Superior temporal gyrus (tissue), 1 donor: Measurements from ENCODE around the gene ACSL4.
A peak's percentile ranks its signal among the peaks of the same experiment; 100 is the strongest.
"Not testable (repeated sequence)": the region's sequence is repeated elsewhere in the genome, so short reads cannot be mapped to it uniquely, and the experiment has no call there.

ENCODE experiments used
- DNase-seq: peaks from one replicate; pipeline ENCODE4 v3.0.0-alpha.2; 2016; ENCODE audit errors: extremely low spot score

The ACSL4 gene

GRCh38 chrX:109667986-109668385, 65.1 kb downstream of the ACSL4 start:
- DNase-seq: no peak

- DNase-seq: no peak
Observed at GRCh38 chrX:109660435-109661143, 72.5 kb downstream of the ACSL4 start.

- DNase-seq: no peak
Observed at GRCh38 chrX:109658391-109658790, 74.7 kb downstream of the ACSL4 start.

GRCh38 chrX:109657364-109657763, 75.7 kb downstream of the ACSL4 start:
- DNase-seq: not testable (repeated sequence)

GRCh38 chrX:109656774-109657173, 76.3 kb downstream of the ACSL4 start:
- DNase-seq: no peak

- no peak for DNase-seq
Observed at GRCh38 chrX:109655502-109656201, 77.4 kb downstream of the ACSL4 start.

- no peak for DNase-seq
Observed at GRCh38 chrX:109654516-109655109, 78.4 kb downstream of the ACSL4 start.

- DNase-seq: not testable (repeated sequence)
Observed at GRCh38 chrX:109644671-109645070, 88.4 kb downstream of the ACSL4 start.

GRCh38 chrX:109643687-109644086, 89.4 kb downstream of the ACSL4 start:
- DNase-seq: no peak

- no peak for DNase-seq
Observed at GRCh38 chrX:109638158-109638557, 94.9 kb downstream of the ACSL4 start.

- DNase-seq: not testable (repeated sequence)
Observed at GRCh38 chrX:109637477-109637876, 95.6 kb downstream of the ACSL4 start.

GRCh38 chrX:109635146-109635545, 97.9 kb downstream of the ACSL4 start:
- no peak for DNase-seq

GRCh38 chrX:109632906-109633504, 100.1 kb downstream of the ACSL4 start:
- peak; percentile 51 for DNase-seq

GRCh38 chrX:109629310-109629709, 103.7 kb downstream of the ACSL4 start:
- peak; percentile 31 for DNase-seq

GRCh38 chrX:109626637-109627036, 106.4 kb downstream of the ACSL4 start:
- no peak for DNase-seq

GRCh38 chrX:109624641-109625616, 108.1 kb downstream of the ACSL4 start, which contains the start of gene KCNE5:
TSS of gene KCNE5 (minus strand) at chrX:109625172. CDS start at chrX:109625020, 152 bp downstream.
- DNase-seq: no peak

- DNase-seq: no peak
Observed at GRCh38 chrX:109623997-109624396, 109.1 kb downstream of the ACSL4 start.

- no peak for DNase-seq
Observed at GRCh38 chrX:109622270-109622669, 110.8 kb downstream of the ACSL4 start.

GRCh38 chrX:109619771-109620170, 113.3 kb downstream of the ACSL4 start:
- DNase-seq: no peak

- DNase-seq: no peak
Observed at GRCh38 chrX:109614951-109615350, 118.1 kb downstream of the ACSL4 start.

- DNase-seq: no peak
Observed at GRCh38 chrX:109601486-109601885, 131.6 kb downstream of the ACSL4 start.
